Mucosa of descending colon (tissue), 3 donors: ENCODE results near the gene IKBIP. TPM values are rescaled to one million over a fixed set of nuclear protein-coding genes. Genes with fewer than 3 reads are reported as not detected.
"Not testable (repeated sequence)": the region's sequence is repeated elsewhere in the genome, so short reads cannot be mapped to it uniquely, and the experiment has no call there.

Experiments
- ATAC-seq: fragments of 200-7000 bp; cut with Tn5 transposase; one replicate; pipeline ENCODE4 v1.9.1; 2020; ENCODE audit warnings: mild to moderate bottlenecking, moderate library complexity
- DNase-seq, 3 donors: peaks; one replicate each; pipeline ENCODE4 v3.0.0-alpha.2; 2020
- H3K36me3 ChIP-seq: fragments of 200-600 bp; one replicate; pipeline ENCODE4 v1.8.0; 2021; ENCODE audit warnings: low read depth, mild to moderate bottlenecking
- H3K4me1 ChIP-seq: fragments of 200-600 bp; one replicate; pipeline ENCODE4 v1.8.0; 2021; ENCODE audit warnings: low read depth, mild to moderate bottlenecking
- H3K4me3 ChIP-seq: fragments of 200-600 bp; one replicate; pipeline ENCODE4 v1.8.0; 2021; ENCODE audit warnings: mild to moderate bottlenecking
- H3K9me3 ChIP-seq: fragments of 200-600 bp; one replicate; pipeline ENCODE4 v1.8.0; 2021; ENCODE audit warnings: mild to moderate bottlenecking
- intact Hi-C, 2 donors: fragments of 100-400 bp; cut with DNase I in 1 of 2; cut with micrococcal nuclease in 1 of 2; formaldehyde crosslinking; loops; one replicate each; pipeline versions ENCODE4 v1.11.0 to v1.11.1; 2022; cut with DNase I, micrococcal nuclease
- total RNA-seq, 3 donors: library from RNA; stranded (reverse); fragmentation: NEBNext Ultra II Directional in 2 of 3; extraction: Animal tissue kit (Norgen Biotek cat#: 25700) in 2 of 3; gene quantifications; one replicate each; pipeline versions ENCODE4 v1.2.1 to v1.2.4, GENCODE V29; 2021 to 2023
- TF ChIP-seq, protein P1 (sequence below): fragments of 200-600 bp; IDR thresholded peaks from one replicate; pipeline ENCODE4 v1.8.0; 2022; ENCODE audit warnings: antibody characterized with exemption, mild to moderate bottlenecking
- donor health status: DM: no; HTN: no; CAD: no; lungs with moderate emphysema.
- donor health status: DM: no; HTN: no; CAD: no.
- donor health status: DM: no; HTN: yes; CAD: no.

The IKBIP gene
- total RNA-seq, 3 donors from 2014 or later: 1.4 to 7.8 (median 7.5) TPM

DNA sequence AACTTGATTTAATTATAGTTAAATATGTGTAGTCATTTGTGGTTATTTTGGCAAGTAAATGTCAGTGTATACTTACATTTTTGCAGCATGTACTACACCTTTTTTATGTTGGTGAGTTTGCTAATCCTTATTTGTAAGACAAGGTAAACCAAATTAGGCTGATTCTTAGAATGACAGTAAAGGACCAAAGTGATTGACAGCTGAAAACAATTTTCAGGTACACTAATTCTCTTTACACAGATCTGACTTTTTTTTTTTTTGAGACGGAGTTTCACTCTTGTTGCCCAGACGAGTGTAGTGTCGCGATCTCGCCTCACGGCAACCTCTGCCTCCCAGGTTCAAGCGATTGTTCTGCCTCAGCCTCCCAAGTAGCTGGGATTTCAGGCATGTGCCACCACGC, 42.7 kb downstream of the IKBIP start:
- Histone ChIP-seq H3K4me3 (no peak overlapping the region), H3K36me3 (peaks cover 28% of the 10 kb centered on the region), H3K4me1 (no peaks in the 10 kb centered on the region), H3K9me3 (no peaks in the 10 kb centered on the region)
- TF ChIP-seq, protein P1, sequence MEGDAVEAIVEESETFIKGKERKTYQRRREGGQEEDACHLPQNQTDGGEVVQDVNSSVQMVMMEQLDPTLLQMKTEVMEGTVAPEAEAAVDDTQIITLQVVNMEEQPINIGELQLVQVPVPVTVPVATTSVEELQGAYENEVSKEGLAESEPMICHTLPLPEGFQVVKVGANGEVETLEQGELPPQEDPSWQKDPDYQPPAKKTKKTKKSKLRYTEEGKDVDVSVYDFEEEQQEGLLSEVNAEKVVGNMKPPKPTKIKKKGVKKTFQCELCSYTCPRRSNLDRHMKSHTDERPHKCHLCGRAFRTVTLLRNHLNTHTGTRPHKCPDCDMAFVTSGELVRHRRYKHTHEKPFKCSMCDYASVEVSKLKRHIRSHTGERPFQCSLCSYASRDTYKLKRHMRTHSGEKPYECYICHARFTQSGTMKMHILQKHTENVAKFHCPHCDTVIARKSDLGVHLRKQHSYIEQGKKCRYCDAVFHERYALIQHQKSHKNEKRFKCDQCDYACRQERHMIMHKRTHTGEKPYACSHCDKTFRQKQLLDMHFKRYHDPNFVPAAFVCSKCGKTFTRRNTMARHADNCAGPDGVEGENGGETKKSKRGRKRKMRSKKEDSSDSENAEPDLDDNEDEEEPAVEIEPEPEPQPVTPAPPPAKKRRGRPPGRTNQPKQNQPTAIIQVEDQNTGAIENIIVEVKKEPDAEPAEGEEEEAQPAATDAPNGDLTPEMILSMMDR: no peak
- ATAC-seq (no peak), DNase-seq (no peak)
- intact Hi-C loops: no loop called here

DNA sequence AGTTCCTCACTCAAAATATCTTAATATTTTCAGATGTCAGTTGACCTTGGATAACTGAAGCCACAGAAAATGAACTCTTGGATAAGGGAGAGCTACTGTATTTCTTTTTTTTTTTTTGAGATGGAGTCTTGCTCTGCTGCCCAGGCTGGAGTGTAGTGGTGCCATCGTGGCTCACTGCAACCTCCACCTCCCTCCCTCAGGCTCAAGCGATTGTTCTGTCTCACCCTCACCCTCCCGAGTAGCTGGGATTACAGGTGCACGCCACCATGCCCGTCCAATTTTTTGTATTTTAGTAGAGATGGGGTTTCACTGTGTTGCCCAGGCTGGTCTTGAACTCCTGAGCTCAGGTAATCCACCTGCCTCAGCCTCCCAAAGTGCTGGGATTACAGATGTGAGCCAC, 47.3 kb downstream of the IKBIP start:
- not testable (repeated sequence) for DNase-seq, H3K9me3 ChIP-seq, ATAC-seq, H3K4me1 ChIP-seq, H3K4me3 ChIP-seq
- peaks cover 21% of the 10 kb centered on the region for H3K36me3 ChIP-seq
- intact Hi-C loops: loop anchor here in 1 of 2 donors (10.0 kb wide), 1 partner anchor 47 kb away; the partner anchor contains the start of genes APAF1 and IKBIP

DNA sequence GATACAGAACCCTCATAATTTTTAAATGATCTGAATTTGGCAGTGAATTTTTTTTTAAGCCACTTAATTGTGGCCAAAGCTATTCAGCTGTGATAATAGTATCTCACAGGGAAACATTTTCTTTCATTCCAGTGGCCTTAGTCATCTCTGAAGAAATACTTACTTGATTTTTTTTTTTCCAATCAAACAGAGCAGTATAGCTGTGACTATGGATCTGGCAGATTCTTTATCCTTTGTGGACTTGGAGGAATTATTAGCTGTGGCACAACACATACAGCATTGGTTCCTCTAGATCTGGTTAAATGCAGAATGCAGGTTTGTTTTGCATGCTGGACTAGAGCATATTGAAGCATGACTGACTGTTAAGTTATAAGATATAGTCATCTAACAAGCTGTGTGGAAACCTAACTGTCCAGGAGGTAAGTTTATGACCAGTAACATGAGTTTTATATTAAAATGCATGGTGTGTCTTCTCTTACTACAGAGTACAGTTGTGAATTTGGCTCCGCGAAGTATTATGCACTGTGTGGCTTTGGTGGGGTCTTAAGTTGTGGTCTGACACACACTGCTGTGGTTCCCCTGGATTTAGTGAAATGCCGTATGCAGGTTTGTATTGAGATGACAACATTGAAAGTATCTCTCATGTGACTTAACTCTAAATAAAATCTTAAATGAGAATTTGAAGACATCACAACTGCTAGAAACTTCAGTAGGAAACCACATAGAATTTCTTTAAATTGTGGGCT, 49.2 kb downstream of the IKBIP start:
- DNase-seq: no peak
- H3K4me3 ChIP-seq: no peak overlapping the region
- TF ChIP-seq, protein P1: no peak
- intact Hi-C loops: loop anchor here in 1 of 2 donors (10.0 kb wide), 1 partner anchor 49 kb away; the partner anchor contains the start of genes APAF1 and IKBIP
- peaks cover 7% of the 10 kb centered on the region for H3K36me3 ChIP-seq
- H3K4me1 ChIP-seq: peaks cover 5% of the 10 kb centered on the region
- H3K9me3 ChIP-seq: no peaks in the 10 kb centered on the region
- ATAC-seq: no peak

DNA sequence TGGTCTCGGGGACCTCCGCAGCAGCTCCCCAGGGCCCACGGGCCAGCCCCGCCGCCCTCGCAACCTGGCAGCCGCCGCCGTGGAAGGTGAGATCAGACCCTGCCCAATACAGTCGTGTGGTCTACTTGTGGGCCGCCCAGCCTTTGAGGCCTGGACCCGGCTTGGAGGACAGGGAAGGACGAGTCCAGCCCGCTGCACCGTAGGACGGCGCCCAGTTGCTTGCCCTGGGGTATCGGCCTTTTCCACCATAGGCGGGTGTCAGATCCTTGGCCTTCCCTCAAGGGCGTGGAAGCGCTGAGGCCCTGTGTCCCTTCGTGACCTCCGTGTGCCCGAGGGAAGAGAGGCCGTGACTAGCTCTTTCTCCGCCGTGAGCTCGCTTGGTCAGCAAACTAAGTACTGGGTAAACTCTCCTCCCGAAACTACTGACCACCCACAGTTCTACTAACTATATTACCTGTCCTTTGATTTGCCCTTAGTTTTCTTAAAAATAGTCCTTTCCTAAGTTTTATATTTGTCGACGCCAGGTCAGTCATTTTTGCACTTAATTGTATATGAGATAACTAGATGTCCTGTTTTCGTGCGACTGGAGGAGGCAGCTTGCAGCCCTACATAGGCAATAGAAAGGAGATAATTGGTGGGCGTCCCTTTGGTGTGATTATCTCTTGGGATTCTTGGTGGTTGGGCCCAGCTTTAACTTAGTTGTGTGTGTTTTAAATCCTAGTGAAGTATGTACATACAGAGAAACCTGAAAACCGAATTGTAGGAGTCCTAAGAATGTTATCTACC, 50.3 kb downstream of the IKBIP start:
- H3K9me3 ChIP-seq: no peaks in the 10 kb centered on the region

DNA sequence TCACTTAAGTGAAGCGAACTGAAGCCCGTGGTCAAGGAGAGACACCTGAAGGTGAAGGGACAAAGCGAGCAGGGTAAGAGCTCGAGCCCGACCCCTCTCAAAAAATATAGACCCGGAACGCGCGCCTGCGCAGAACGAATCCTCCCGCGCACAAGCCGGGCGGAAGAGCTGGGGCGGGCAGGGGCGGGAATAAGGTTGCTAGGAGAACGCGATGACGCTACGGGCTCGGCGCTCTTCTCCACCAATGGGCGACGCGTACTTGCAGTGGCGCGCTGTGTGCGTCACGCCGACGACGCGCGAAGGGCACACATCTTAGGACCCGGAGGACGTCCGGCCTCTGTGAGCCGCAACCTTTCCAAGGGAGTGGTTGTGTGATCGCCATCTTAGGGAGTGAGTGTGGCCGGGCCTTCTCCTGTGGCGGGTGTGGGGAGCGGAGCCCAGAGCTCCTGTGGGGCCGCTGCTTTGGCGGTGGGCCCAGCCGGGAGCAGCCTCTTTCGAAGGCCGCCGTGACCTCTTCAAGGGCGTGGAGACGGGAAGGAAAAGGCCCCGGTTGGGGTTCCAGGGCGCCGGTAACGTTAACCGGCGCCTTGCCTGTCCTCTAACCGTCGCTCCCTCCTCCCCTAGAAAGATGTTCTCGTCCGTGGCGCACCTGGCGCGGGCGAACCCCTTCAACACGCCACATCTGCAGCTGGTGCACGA, 51.1 kb downstream of the IKBIP start, which contains the start of gene SLC25A3:
Gene SLC25A3 (plus strand): TSS at position 336 of the 699 bp plus-strand sequence. CDS start 293 bp downstream, at position 629.
- DNase-seq (peak; percentile 96 to 98 (median 97)), ATAC-seq (peak; percentile 98)
- intact Hi-C loops: loop anchor here in 1 of 2 donors (10.0 kb wide), 1 partner anchor 51 kb away; the partner anchor contains the start of genes APAF1 and IKBIP
- peaks cover 5% of the 10 kb centered on the region for H3K4me1 ChIP-seq
- TF ChIP-seq, protein P1: no peak
- H3K36me3 ChIP-seq: no peaks in the 10 kb centered on the region
- no peaks in the 10 kb centered on the region for H3K9me3 ChIP-seq
- H3K4me3 ChIP-seq: peak within 1 kb of the TSS; percentile 95

More for the DNA sequence above, 50.3 kb downstream of the IKBIP start:
- ATAC-seq (peak; percentile 69), DNase-seq (peak; percentile 54 to 74 (median 66))
- TF ChIP-seq, protein P1: no peak
- Histone ChIP-seq H3K4me3 (peak overlapping the region; percentile 95), H3K36me3 (peaks cover 3% of the 10 kb centered on the region), H3K4me1 (peaks cover 5% of the 10 kb centered on the region)
- intact Hi-C loops: loop anchor here in 1 of 2 donors (10.0 kb wide), 1 partner anchor 51 kb away; the partner anchor contains the start of genes APAF1 and IKBIP
